GM21619 (cell line): ENCODE data around the gene RUNX1.

ENCODE experiments used
- ATAC-seq: cut with Tn5 transposase; IDR thresholded peaks from one replicate; pipeline ENCODE4 v1.9.1; 2021; ENCODE audit not compliant: unreplicated experiment

The RUNX1 gene

GRCh38 chr21:34885626-34886239 lies 163.4 kb downstream of the RUNX1 start:
- no peak for ATAC-seq

- no peak for ATAC-seq
These were observed 164.0 kb downstream of the RUNX1 start for GRCh38 chr21:34885125-34885524.

- ATAC-seq: no peak
These were observed 164.7 kb downstream of the RUNX1 start for GRCh38 chr21:34884346-34884929.

- no peak for ATAC-seq
These were observed 165.4 kb downstream of the RUNX1 start for GRCh38 chr21:34883491-34884271.

GRCh38 chr21:34882719-34883131 lies 166.4 kb downstream of the RUNX1 start:
- no peak for ATAC-seq

GRCh38 chr21:34881839-34882371 lies 167.2 kb downstream of the RUNX1 start:
- no peak for ATAC-seq

GRCh38 chr21:34881421-34881820 lies 167.7 kb downstream of the RUNX1 start:
- ATAC-seq: no peak

GRCh38 chr21:34880401-34880800 lies 168.7 kb downstream of the RUNX1 start:
- ATAC-seq: no peak

- no peak for ATAC-seq
These were observed 170.2 kb downstream of the RUNX1 start for GRCh38 chr21:34878940-34879339.

GRCh38 chr21:34878501-34878900 lies 170.6 kb downstream of the RUNX1 start:
- no peak for ATAC-seq

GRCh38 chr21:34877485-34878128 lies 171.5 kb downstream of the RUNX1 start:
- no peak for ATAC-seq

GRCh38 chr21:34875830-34876229 lies 173.3 kb downstream of the RUNX1 start:
- ATAC-seq: no peak

GRCh38 chr21:34874684-34875513 lies 174.2 kb downstream of the RUNX1 start:
- peak; percentile 54 for ATAC-seq

- ATAC-seq: no peak
These were observed 177.8 kb downstream of the RUNX1 start for GRCh38 chr21:34871026-34871908.

GRCh38 chr21:34870246-34870645 lies 178.9 kb downstream of the RUNX1 start:
- ATAC-seq: no peak

GRCh38 chr21:34869545-34869944 lies 179.6 kb downstream of the RUNX1 start:
- ATAC-seq: no peak

- no peak for ATAC-seq
These were observed 181.3 kb downstream of the RUNX1 start for GRCh38 chr21:34867785-34868184.

GRCh38 chr21:34865400-34866241 lies 183.5 kb downstream of the RUNX1 start:
- peak; percentile 88 for ATAC-seq
